ENCODE data around the gene PPFIBP1. TPM values are rescaled to one million over a fixed set of nuclear protein-coding genes. Genes with fewer than 3 reads are reported as not detected.

The PPFIBP1 gene
- total RNA-seq, 4 donors from 2014 or later: 15.3 to 52.9 (median 39.8) TPM

- no peaks in the 10 kb centered on the region for H3K27me3 ChIP-seq
- TF ChIP-seq CTCF (IDR thresholded peaks at IDR 0.05) (no peak), EP300 (IDR thresholded peaks at IDR 0.05; ENCODE audit: low read depth) (no peak), POLR2A (IDR thresholded peaks at IDR 0.05) (no peak), POLR2AphosphoS5 (IDR thresholded peaks at IDR 0.05) (no peak)
- no peaks in the 10 kb centered on the region for H3K36me3 ChIP-seq
- DNase-seq: no peak
- intact Hi-C loops (cut with DNase I; ENCODE audit: low total_unique reads): no loop called here
- in situ Hi-C loops (cut with MboI; ENCODE audit: low pct_ligation_motif_present in 1 of 4, low pct_unique_long_range_greater_than_20kb in 1 of 4, low sequenced_read_pairs in 3 of 4): no loop called here
- no peak overlapping the region for H3K4me3 ChIP-seq
- H3K9me3 ChIP-seq: no peaks in the 10 kb centered on the region
- no peak overlapping the region for H3K27ac ChIP-seq
- no peaks in the 10 kb centered on the region for H3K4me1 ChIP-seq
- 88% methylated on average over 2 of the region's 2 CpGs; no CpG with 5 or more reads in 1 of the 2 donors for WGBS, 2 donors (ENCODE audit: low coverage in 1 of 2)
Observed at GRCh38 chr12:27620121-27620520, 96.1 kb downstream of the PPFIBP1 start.

- no peaks in the 10 kb centered on the region for H3K27me3 ChIP-seq
- H3K36me3 ChIP-seq: no peaks in the 10 kb centered on the region
- TF ChIP-seq CTCF (IDR thresholded peaks at IDR 0.05) (no peak), POLR2A (IDR thresholded peaks at IDR 0.05) (no peak), EP300 (IDR thresholded peaks at IDR 0.05; ENCODE audit: low read depth) (no peak), POLR2AphosphoS5 (IDR thresholded peaks at IDR 0.05) (no peak)
- 75 to 76% methylated on average over 9 of the region's 9 CpGs for WGBS, 2 donors (ENCODE audit: low coverage in 1 of 2)
- H3K27ac ChIP-seq: no peak overlapping the region
- no peaks in the 10 kb centered on the region for H3K9me3 ChIP-seq
- intact Hi-C loops (cut with DNase I; ENCODE audit: low total_unique reads): no loop called here
- DNase-seq: no peak
- in situ Hi-C loops (cut with MboI; ENCODE audit: low pct_ligation_motif_present in 1 of 4, low pct_unique_long_range_greater_than_20kb in 1 of 4, low sequenced_read_pairs in 3 of 4): no loop called here
- no peak overlapping the region for H3K4me3 ChIP-seq
- peaks cover 0 to 5% (median 0%) of the 10 kb centered on the region in 4 donors for H3K4me1 ChIP-seq
Observed at GRCh38 chr12:27622436-27623195, 98.6 kb downstream of the PPFIBP1 start.

- Histone ChIP-seq H3K36me3 (no peaks in the 10 kb centered on the region), H3K4me1 (peaks cover 0 to 5% (median 0%) of the 10 kb centered on the region in 4 donors), H3K27me3 (no peaks in the 10 kb centered on the region), H3K4me3 (no peak overlapping the region), H3K27ac (no peak overlapping the region), H3K9me3 (no peaks in the 10 kb centered on the region)
- TF ChIP-seq POLR2A (IDR thresholded peaks at IDR 0.05): no peak
- no peak for TF ChIP-seq EP300 (IDR thresholded peaks at IDR 0.05; ENCODE audit: low read depth)
- TF ChIP-seq CTCF (IDR thresholded peaks at IDR 0.05): no peak
- DNase-seq: no peak
- in situ Hi-C loops (cut with MboI; ENCODE audit: low pct_ligation_motif_present in 1 of 4, low pct_unique_long_range_greater_than_20kb in 1 of 4, low sequenced_read_pairs in 3 of 4): no loop called here
- WGBS, 2 donors (ENCODE audit: low coverage in 1 of 2): 80 to 95% methylated on average over 3 to 5 of the region's 5 CpGs
- intact Hi-C loops (cut with DNase I; ENCODE audit: low total_unique reads): no loop called here
Observed at GRCh38 chr12:27623645-27624044, 99.6 kb downstream of the PPFIBP1 start.

GRCh38 chr12:27624586-27624985, 100.6 kb downstream of the PPFIBP1 start:
- H3K4me3 ChIP-seq: no peak overlapping the region
- peaks cover 0 to 5% (median 0%) of the 10 kb centered on the region in 4 donors for H3K4me1 ChIP-seq
- in situ Hi-C loops (cut with MboI; ENCODE audit: low pct_ligation_motif_present in 1 of 4, low pct_unique_long_range_greater_than_20kb in 1 of 4, low sequenced_read_pairs in 3 of 4): no loop called here
- WGBS, 2 donors (ENCODE audit: low coverage in 1 of 2): 63 to 73% methylated on average over 4 of the region's 4 CpGs
- H3K36me3 ChIP-seq: no peaks in the 10 kb centered on the region
- no peak for DNase-seq
- intact Hi-C loops (cut with DNase I; ENCODE audit: low total_unique reads): no loop called here
- TF ChIP-seq CTCF (IDR thresholded peaks at IDR 0.05) (no peak), POLR2AphosphoS5 (IDR thresholded peaks at IDR 0.05) (no peak), POLR2A (IDR thresholded peaks at IDR 0.05) (no peak), EP300 (IDR thresholded peaks at IDR 0.05; ENCODE audit: low read depth) (no peak)
- H3K27ac ChIP-seq: no peak overlapping the region
- H3K9me3 ChIP-seq: no peaks in the 10 kb centered on the region
- H3K27me3 ChIP-seq: no peaks in the 10 kb centered on the region
